Thoracic aorta (tissue), 2 donors: ENCODE data around the gene SRP68. TPM values are rescaled to one million over a fixed set of nuclear protein-coding genes. Genes with fewer than 3 reads are reported as not detected.

Experiments used
- ATAC-seq: fragments of 150-250 bp; one replicate; pipeline ENCODE4 v1.8.0; 2017; ENCODE audit warnings: low read depth; ENCODE audit not compliant: insufficient number of reproducible peaks, low FRiP score
- DNase-seq: peaks from one replicate; pipeline ENCODE4 v3.0.0-alpha.2; 2020; ENCODE audit warnings: low spot score
- H3K27ac ChIP-seq, 2 donors: fragments of 200-600 bp; sonication (generic); 1 replicate in 1 of 2; 2 replicates in 1 of 2; pipeline ENCODE4 v1.5.1; 2016; ENCODE audit warnings: mild to moderate bottlenecking in 2 of 2, moderate library complexity in 2 of 2
- H3K27me3 ChIP-seq: fragments of 200-600 bp; sonication (generic); replicated peaks from 2 replicates; pipeline ENCODE4 v1.6.0; 2016; ENCODE audit warnings: mild to moderate bottlenecking; ENCODE audit not compliant: insufficient read depth
- H3K36me3 ChIP-seq: fragments of 200-600 bp; sonication (generic); one replicate; pipeline ENCODE4 v1.5.1; 2016
- H3K4me1 ChIP-seq, 2 donors: fragments of 200-600 bp; sonication (generic); 1 replicate in 1 of 2; 2 replicates in 1 of 2; pipeline versions ENCODE4 v1.5.1 to v1.6.0; 2016; ENCODE audit warnings: low read depth in 2 of 2, mild to moderate bottlenecking in 1 of 2; ENCODE audit not compliant: control insufficient read depth in 1 of 2
- H3K4me3 ChIP-seq: fragments of 200-600 bp; sonication (generic); 2 replicates; pipeline ENCODE4 v1.5.1; 2016; ENCODE audit warnings: mild to moderate bottlenecking
- H3K9me3 ChIP-seq: fragments of 200-600 bp; sonication (generic); 2 replicates; pipeline ENCODE4 v1.5.1; 2016
- CTCF ChIP-seq: fragments of 200-600 bp; sonication (generic); IDR thresholded peaks from one replicate; pipeline ENCODE4 v1.5.1; 2019; ENCODE audit warnings: antibody characterized with exemption
- total RNA-seq, 2 donors: library from RNA; depleted of rRNA; stranded (reverse); fragments of >200 nt; gene quantifications; one replicate each; pipeline versions ENCODE4 v1.1.0 to v1.2.3, GENCODE V29; 2016

SRP68 gene
- total RNA-seq, 2 donors from 2014 or later, result 19.1 to 39.9 TPM

DNA sequence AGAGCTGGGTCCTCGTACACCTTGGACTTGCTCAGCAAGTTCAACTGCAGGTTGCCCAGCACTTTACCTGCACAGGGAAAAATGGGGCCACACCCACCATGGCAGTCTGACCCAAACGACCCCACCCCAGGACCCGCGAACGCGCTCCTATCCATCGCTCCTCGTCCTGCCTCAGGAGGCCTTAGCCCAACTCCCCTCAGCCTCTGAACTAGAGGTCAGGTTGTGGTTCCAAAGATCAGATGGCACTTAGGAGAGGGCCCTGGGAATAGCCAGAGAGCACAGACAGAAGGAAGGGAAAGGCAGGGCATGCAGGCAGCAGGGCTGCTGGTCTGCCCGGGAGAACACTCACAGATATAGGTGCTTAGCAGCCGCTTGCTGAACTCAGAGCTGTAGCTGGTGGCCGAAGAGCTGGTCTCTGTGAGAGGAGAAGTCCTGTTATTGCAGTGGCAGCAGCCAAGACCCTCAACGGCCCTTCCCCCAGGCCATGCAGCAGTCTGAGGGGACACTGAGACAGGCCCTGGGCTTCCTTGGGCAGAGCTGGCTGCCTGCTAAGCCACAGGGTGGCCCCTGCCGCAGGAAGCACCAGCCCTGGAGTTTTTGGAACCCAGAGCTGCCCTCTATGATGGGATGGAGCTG is 13.5 kb upstream of the SRP68 start:
- H3K4me3 ChIP-seq, result no peak overlapping the region
- ATAC-seq (no peak), DNase-seq (no peak)
- H3K27me3 ChIP-seq, result no peaks in the 10 kb centered on the region
- H3K9me3 ChIP-seq, result no peaks in the 10 kb centered on the region
- no peak for TF ChIP-seq CTCF
- no peak overlapping the region for H3K27ac ChIP-seq
- no peaks in the 10 kb centered on the region for H3K4me1 ChIP-seq
- H3K36me3 ChIP-seq, result peaks cover 60% of the 10 kb centered on the region

DNA sequence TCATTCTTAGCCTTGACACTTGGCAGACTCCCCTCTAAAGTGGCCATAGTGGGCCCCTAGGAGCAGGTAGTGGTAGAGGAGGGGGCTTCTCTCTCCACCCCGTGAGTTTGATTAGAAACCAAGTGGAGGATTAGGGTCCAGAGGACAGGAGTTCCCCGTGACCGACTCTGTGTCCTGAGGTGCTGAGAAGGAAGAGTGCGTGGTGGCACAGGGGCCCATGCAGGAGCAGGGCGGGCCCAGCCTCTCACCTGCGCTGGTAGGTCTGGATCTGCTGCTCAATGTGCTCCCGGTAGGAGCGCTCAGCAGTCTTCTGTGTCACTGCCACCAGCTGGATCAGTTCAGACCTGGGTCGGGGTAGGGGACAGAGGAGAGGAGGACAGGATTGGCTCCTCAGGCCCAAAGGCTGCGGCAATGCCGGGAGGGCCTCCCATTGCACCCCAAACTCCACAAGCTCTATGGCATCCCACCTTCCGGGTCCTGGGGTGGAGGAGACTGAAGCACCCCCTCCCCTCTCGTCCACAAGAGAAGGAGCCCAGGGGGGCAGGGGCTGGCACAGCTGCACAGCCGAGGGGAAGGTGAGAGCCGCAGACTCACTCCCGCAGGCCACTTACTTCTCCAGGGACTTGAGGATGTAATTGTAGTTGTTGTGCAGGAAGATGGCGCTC is 12.9 kb upstream of the SRP68 start:
- no peak for TF ChIP-seq CTCF
- Histone ChIP-seq H3K27ac (no peak overlapping the region), H3K4me3 (no peak overlapping the region), H3K9me3 (no peaks in the 10 kb centered on the region), H3K4me1 (no peaks in the 10 kb centered on the region), H3K27me3 (no peaks in the 10 kb centered on the region), H3K36me3 (peaks cover 54% of the 10 kb centered on the region)
- ATAC-seq (no peak), DNase-seq (no peak)

- no peaks in the 10 kb centered on the region for H3K4me1 ChIP-seq
- no peaks in the 10 kb centered on the region for H3K27me3 ChIP-seq
- no peak overlapping the region for H3K4me3 ChIP-seq
- H3K27ac ChIP-seq, result no peak overlapping the region
- peaks cover 39% of the 10 kb centered on the region for H3K36me3 ChIP-seq
- DNase-seq (no peak), ATAC-seq (no peak)
- no peaks in the 10 kb centered on the region for H3K9me3 ChIP-seq
- TF ChIP-seq CTCF, result no peak
Measured at GRCh38 chr17:76083536-76084182, 11.3 kb upstream of the SRP68 start.

DNA sequence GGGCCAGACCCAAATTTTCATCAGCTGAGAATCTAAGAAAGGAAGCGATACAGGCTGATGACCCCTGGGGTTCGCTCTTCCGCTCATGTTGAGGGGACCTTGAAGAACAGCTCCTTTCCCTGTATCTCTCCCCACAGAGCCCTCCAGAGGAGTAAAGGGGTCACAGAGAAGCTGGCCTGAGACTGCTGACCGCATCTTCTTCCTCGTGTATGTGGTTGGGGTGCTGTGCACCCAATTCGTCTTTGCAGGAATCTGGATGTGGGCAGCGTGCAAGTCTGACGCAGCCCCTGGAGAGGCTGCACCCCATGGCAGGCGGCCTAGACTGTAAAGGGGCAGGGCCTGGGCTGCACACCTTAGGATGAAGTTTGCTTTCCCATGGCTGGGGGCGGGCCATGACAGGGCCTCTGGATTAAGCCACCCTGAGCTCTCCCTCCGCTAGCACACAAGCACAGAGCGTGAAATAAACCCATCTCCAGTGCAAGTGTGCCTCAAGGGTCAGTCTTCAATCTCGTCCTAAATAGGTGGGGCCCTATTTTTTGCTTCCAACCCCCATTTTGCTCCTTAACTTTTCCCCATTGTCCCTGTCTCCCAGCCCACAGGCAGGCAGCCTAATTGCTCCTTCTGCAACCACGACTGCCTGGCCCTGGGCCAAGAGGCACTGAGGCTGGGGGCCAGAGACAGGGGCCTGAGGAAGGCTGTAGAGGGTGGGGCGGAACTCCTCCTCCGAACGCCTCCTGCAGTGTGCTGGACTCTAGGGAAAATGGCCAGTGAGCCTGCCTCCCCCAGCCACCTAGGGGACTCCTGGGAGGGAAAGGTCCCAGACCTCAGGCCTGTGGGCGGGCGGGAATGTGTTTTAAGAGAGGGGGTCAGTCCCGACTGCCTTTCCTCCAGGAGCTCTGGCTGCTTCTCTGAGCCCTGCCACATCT is 10.3 kb upstream of the SRP68 start:
- no peak for DNase-seq
- no peak for TF ChIP-seq CTCF
- Histone ChIP-seq H3K27me3 (no peaks in the 10 kb centered on the region), H3K27ac (no peak overlapping the region), H3K36me3 (peaks cover 28% of the 10 kb centered on the region), H3K4me1 (no peaks in the 10 kb centered on the region), H3K4me3 (no peak overlapping the region), H3K9me3 (no peaks in the 10 kb centered on the region)
- no peak for ATAC-seq
